ENCODE results near the gene HPD.

HPD gene

GRCh38 chr12:121828306-121828705, 30.4 kb downstream of the HPD start:
- TF ChIP-seq CTCF (conservative IDR thresholded peaks at IDR 0.05; ENCODE audit: low read depth, low read length): no peak
- Histone ChIP-seq H3K27me3 (ENCODE audit: insufficient read depth, low read depth) (no peaks in the 10 kb centered on the region), H3K79me2 (ENCODE audit: insufficient read depth, low read depth) (no peaks in the 10 kb centered on the region), H3K27ac (no peak overlapping the region), H3K4me3 (IDR thresholded peaks at IDR 0.05; ENCODE audit: insufficient read depth, low read depth, low read length) (no peak overlapping the region), H4K20me1 (ENCODE audit: insufficient read depth) (no peaks in the 10 kb centered on the region), H3K4me1 (ENCODE audit: low read depth, poor library complexity, severe bottlenecking) (no peaks in the 10 kb centered on the region), H3K36me3 (ENCODE audit: insufficient read depth) (no peaks in the 10 kb centered on the region), H3K9ac (no peak overlapping the region), H2AFZ (ENCODE audit: low read depth) (no peak overlapping the region), H3K4me2 (no peak overlapping the region)

- Histone ChIP-seq H3K4me3 (IDR thresholded peaks at IDR 0.05; ENCODE audit: insufficient read depth, low read depth, low read length) (no peak overlapping the region), H3K27ac (no peak overlapping the region), H3K4me1 (ENCODE audit: low read depth, poor library complexity, severe bottlenecking) (no peaks in the 10 kb centered on the region), H3K4me2 (no peak overlapping the region), H4K20me1 (ENCODE audit: insufficient read depth) (no peaks in the 10 kb centered on the region), H3K79me2 (ENCODE audit: insufficient read depth, low read depth) (no peaks in the 10 kb centered on the region), H3K27me3 (ENCODE audit: insufficient read depth, low read depth) (no peaks in the 10 kb centered on the region), H2AFZ (ENCODE audit: low read depth) (no peak overlapping the region), H3K36me3 (ENCODE audit: insufficient read depth) (no peaks in the 10 kb centered on the region), H3K9ac (no peak overlapping the region)
- TF ChIP-seq CTCF (conservative IDR thresholded peaks at IDR 0.05; ENCODE audit: low read depth, low read length): no peak
Observed at GRCh38 chr12:121827351-121828099, 31.1 kb downstream of the HPD start.

- Histone ChIP-seq H3K4me3 (IDR thresholded peaks at IDR 0.05; ENCODE audit: insufficient read depth, low read depth, low read length) (no peak overlapping the region), H3K79me2 (ENCODE audit: insufficient read depth, low read depth) (no peaks in the 10 kb centered on the region), H4K20me1 (ENCODE audit: insufficient read depth) (no peaks in the 10 kb centered on the region), H3K27me3 (ENCODE audit: insufficient read depth, low read depth) (no peaks in the 10 kb centered on the region), H3K4me1 (ENCODE audit: low read depth, poor library complexity, severe bottlenecking) (no peaks in the 10 kb centered on the region), H3K9ac (no peak overlapping the region), H3K27ac (no peak overlapping the region), H3K36me3 (ENCODE audit: insufficient read depth) (no peaks in the 10 kb centered on the region), H3K4me2 (no peak overlapping the region), H2AFZ (ENCODE audit: low read depth) (no peak overlapping the region)
- TF ChIP-seq CTCF (conservative IDR thresholded peaks at IDR 0.05; ENCODE audit: low read depth, low read length): no peak
Observed at GRCh38 chr12:121826318-121827150, 32.1 kb downstream of the HPD start.

- TF ChIP-seq CTCF (conservative IDR thresholded peaks at IDR 0.05; ENCODE audit: low read depth, low read length): no peak
- H2AFZ ChIP-seq (ENCODE audit: low read depth): no peak overlapping the region
- H3K9ac ChIP-seq: no peak overlapping the region
- H3K36me3 ChIP-seq (ENCODE audit: insufficient read depth): no peaks in the 10 kb centered on the region
- H4K20me1 ChIP-seq (ENCODE audit: insufficient read depth): no peaks in the 10 kb centered on the region
- H3K4me3 ChIP-seq (IDR thresholded peaks at IDR 0.05; ENCODE audit: insufficient read depth, low read depth, low read length): no peak overlapping the region
- H3K4me1 ChIP-seq (ENCODE audit: low read depth, poor library complexity, severe bottlenecking): no peaks in the 10 kb centered on the region
- no peak overlapping the region for H3K4me2 ChIP-seq
- H3K27ac ChIP-seq: no peak overlapping the region
- H3K27me3 ChIP-seq (ENCODE audit: insufficient read depth, low read depth): no peaks in the 10 kb centered on the region
- H3K79me2 ChIP-seq (ENCODE audit: insufficient read depth, low read depth): no peaks in the 10 kb centered on the region
Observed at GRCh38 chr12:121825041-121825523, 33.6 kb downstream of the HPD start.
